Stomach smooth muscle (tissue), 2 donors: ENCODE measurements around the gene SLC19A2.

Experiments
- H3K27ac ChIP-seq: one replicate; pipeline ENCODE4 v1.7.0; 2013; ENCODE audit warnings: mild to moderate bottlenecking, low read length, inconsistent platforms
- H3K27me3 ChIP-seq, 2 donors: one replicate each; pipeline ENCODE4 v1.7.0; 2013; ENCODE audit warnings: low read length in 2 of 2; ENCODE audit not compliant: insufficient read depth in 2 of 2, control insufficient read depth in 1 of 2
- H3K36me3 ChIP-seq, 2 donors: one replicate each; pipeline ENCODE4 v1.7.0; 2013; ENCODE audit warnings: low read length in 2 of 2; ENCODE audit not compliant: control insufficient read depth in 2 of 2, insufficient read depth in 2 of 2
- H3K4me1 ChIP-seq: one replicate; pipeline ENCODE4 v1.7.0; 2013; ENCODE audit warnings: low read length; ENCODE audit not compliant: control insufficient read depth, insufficient read depth
- H3K4me3 ChIP-seq, 2 donors: one replicate each; pipeline ENCODE4 v1.7.0; 2013; ENCODE audit warnings: low read length in 2 of 2
- H3K9ac ChIP-seq, 2 donors: one replicate each; pipeline ENCODE4 v1.7.0; 2013; ENCODE audit warnings: low read length in 2 of 2, mild to moderate bottlenecking in 1 of 2
- H3K9me3 ChIP-seq, 2 donors: one replicate each; pipeline ENCODE4 v1.7.0; 2013; ENCODE audit warnings: low read length in 2 of 2; ENCODE audit not compliant: control insufficient read depth in 2 of 2
- donor health status: healthy.
- donor health status: Pancreatic carcinoma.

Gene SLC19A2

GRCh38 chr1:169525391-169525790 lies 39.6 kb upstream of the SLC19A2 start:
- H3K27me3 ChIP-seq = no peaks in the 10 kb centered on the region
- no peaks in the 10 kb centered on the region for H3K36me3 ChIP-seq
- no peak overlapping the region for H3K9ac ChIP-seq
- H3K27ac ChIP-seq = no peak overlapping the region
- H3K9me3 ChIP-seq = no peaks in the 10 kb centered on the region
- no peak overlapping the region for H3K4me3 ChIP-seq
- no peaks in the 10 kb centered on the region for H3K4me1 ChIP-seq

- Histone ChIP-seq H3K4me3 (no peak overlapping the region), H3K36me3 (no peaks in the 10 kb centered on the region), H3K9me3 (no peaks in the 10 kb centered on the region), H3K4me1 (no peaks in the 10 kb centered on the region), H3K27me3 (no peaks in the 10 kb centered on the region), H3K27ac (no peak overlapping the region), H3K9ac (no peak overlapping the region)
These were observed 38.2 kb upstream of the SLC19A2 start for GRCh38 chr1:169523904-169524303.

- H3K4me3 ChIP-seq = no peak overlapping the region
- no peaks in the 10 kb centered on the region for H3K36me3 ChIP-seq
- no peaks in the 10 kb centered on the region for H3K4me1 ChIP-seq
- no peaks in the 10 kb centered on the region for H3K27me3 ChIP-seq
- no peaks in the 10 kb centered on the region for H3K9me3 ChIP-seq
- H3K9ac ChIP-seq = no peak overlapping the region
- H3K27ac ChIP-seq = no peak overlapping the region
These were observed 35.5 kb upstream of the SLC19A2 start for GRCh38 chr1:169521226-169521625.

- no peaks in the 10 kb centered on the region for H3K36me3 ChIP-seq
- no peaks in the 10 kb centered on the region for H3K9me3 ChIP-seq
- no peaks in the 10 kb centered on the region for H3K4me1 ChIP-seq
- no peak overlapping the region for H3K27ac ChIP-seq
- H3K27me3 ChIP-seq = no peaks in the 10 kb centered on the region
- no peak overlapping the region for H3K4me3 ChIP-seq
- no peak overlapping the region for H3K9ac ChIP-seq
These were observed 31.9 kb upstream of the SLC19A2 start for GRCh38 chr1:169517558-169518186.

GRCh38 chr1:169515641-169516040 lies 29.9 kb upstream of the SLC19A2 start:
- H3K27me3 ChIP-seq = no peaks in the 10 kb centered on the region
- no peaks in the 10 kb centered on the region for H3K9me3 ChIP-seq
- H3K27ac ChIP-seq = no peak overlapping the region
- no peak overlapping the region for H3K4me3 ChIP-seq
- H3K9ac ChIP-seq = no peak overlapping the region
- H3K4me1 ChIP-seq = no peaks in the 10 kb centered on the region
- no peaks in the 10 kb centered on the region for H3K36me3 ChIP-seq

- Histone ChIP-seq H3K9me3 (no peaks in the 10 kb centered on the region), H3K27me3 (no peaks in the 10 kb centered on the region), H3K4me1 (no peaks in the 10 kb centered on the region), H3K9ac (no peak overlapping the region), H3K36me3 (no peaks in the 10 kb centered on the region), H3K4me3 (no peak overlapping the region), H3K27ac (no peak overlapping the region)
These were observed 29.0 kb upstream of the SLC19A2 start for GRCh38 chr1:169514566-169515270.

GRCh38 chr1:169513208-169513607 lies 27.5 kb upstream of the SLC19A2 start:
- no peaks in the 10 kb centered on the region for H3K27me3 ChIP-seq
- no peaks in the 10 kb centered on the region for H3K9me3 ChIP-seq
- no peaks in the 10 kb centered on the region for H3K4me1 ChIP-seq
- H3K27ac ChIP-seq = no peak overlapping the region
- H3K36me3 ChIP-seq = no peaks in the 10 kb centered on the region
- no peak overlapping the region for H3K9ac ChIP-seq
- no peak overlapping the region for H3K4me3 ChIP-seq

- Histone ChIP-seq H3K27ac (no peak overlapping the region), H3K27me3 (no peaks in the 10 kb centered on the region), H3K9me3 (no peaks in the 10 kb centered on the region), H3K9ac (no peak overlapping the region), H3K4me1 (no peaks in the 10 kb centered on the region), H3K36me3 (no peaks in the 10 kb centered on the region), H3K4me3 (no peak overlapping the region)
These were observed 25.7 kb upstream of the SLC19A2 start for GRCh38 chr1:169511316-169512005.

- Histone ChIP-seq H3K9me3 (no peaks in the 10 kb centered on the region), H3K27me3 (no peaks in the 10 kb centered on the region), H3K27ac (no peak overlapping the region), H3K9ac (no peak overlapping the region), H3K4me3 (no peak overlapping the region), H3K36me3 (no peaks in the 10 kb centered on the region), H3K4me1 (no peaks in the 10 kb centered on the region)
These were observed 24.3 kb upstream of the SLC19A2 start for GRCh38 chr1:169510060-169510459.

GRCh38 chr1:169509354-169509753 lies 23.6 kb upstream of the SLC19A2 start:
- Histone ChIP-seq H3K27ac (no peak overlapping the region), H3K27me3 (no peaks in the 10 kb centered on the region), H3K4me1 (no peaks in the 10 kb centered on the region), H3K9me3 (no peaks in the 10 kb centered on the region), H3K36me3 (no peaks in the 10 kb centered on the region), H3K4me3 (no peak overlapping the region), H3K9ac (no peak overlapping the region)
